KG1 (cell line): Measurements from ENCODE around the gene DIP2C.
"Not testable (repeated sequence)": the region's sequence is repeated elsewhere in the genome, so short reads cannot be mapped to it uniquely, and the experiment has no call there.

ENCODE experiments used
- DNase-seq: peaks from one replicate; lab custom pipeline; 2025; lab: John Stamatoyannopoulos, UW

DIP2C gene

DNA sequence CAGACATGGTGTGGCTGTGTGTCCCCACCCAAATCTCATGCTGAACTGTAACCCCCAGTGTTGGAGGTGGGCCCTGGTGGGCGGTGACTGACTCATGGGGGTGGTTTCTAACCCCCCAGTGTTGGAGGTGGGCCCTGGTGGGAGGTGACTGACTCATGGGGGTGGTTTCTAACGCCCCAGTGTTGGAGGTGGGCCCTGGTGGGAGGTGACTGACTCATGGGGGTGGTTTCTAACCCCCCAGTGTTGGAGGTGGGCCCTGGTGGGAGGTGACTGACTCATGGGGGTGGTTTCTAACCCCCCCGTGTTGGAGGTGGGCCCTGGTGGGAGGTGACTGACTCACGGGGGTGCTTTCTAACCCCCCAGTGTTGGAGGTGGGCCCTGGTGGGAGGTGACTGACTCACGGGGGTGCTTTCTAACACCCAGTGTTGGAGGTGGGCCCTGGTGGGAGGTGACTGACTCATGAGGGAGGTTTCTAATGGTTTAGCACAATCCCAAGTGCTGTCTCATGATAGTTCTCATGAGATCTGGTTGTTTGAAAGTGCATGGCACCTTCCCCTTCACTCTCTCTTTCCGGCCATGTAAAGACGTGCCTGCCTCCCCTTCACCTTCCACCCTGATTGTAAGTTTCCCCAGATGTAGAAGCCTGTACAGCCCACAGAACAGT, 78.7 kb downstream of the DIP2C start:
- DNase-seq, result not testable (repeated sequence)

DNA sequence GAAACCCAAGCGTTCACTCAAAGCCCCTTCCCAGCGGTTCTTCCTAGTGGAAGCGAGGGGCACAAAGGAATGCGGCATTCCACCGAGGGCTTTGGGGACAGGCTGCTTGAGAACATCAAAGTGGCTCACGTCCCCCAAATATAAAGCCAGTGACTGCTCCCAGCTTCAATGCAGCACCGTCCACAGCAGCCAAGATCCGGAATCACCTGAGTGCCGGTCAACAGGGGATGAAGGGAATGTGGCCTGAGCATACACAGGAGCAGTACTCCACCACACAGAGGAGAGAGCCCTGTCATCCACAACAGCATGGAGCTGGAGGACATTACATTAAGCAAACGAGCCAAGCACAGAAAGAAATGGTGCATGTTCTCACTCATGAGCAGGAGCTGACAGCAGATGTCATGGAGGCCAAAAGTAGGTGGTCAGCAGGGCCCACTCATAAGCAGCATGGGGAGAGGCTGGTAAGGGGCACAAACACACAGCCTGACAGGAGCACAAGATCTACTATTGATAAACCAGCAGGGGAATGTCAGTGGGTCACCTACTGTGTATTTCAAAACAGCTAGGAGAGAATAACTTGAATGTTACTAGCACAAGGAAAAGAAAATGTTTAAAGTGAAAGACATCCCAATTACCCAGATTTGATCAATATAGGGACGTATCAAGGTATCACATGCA, 79.5 kb downstream of the DIP2C start:
- no peak for DNase-seq

- DNase-seq, result no peak
These were observed 80.2 kb downstream of the DIP2C start for GRCh38 chr10:609262-609658.

- no peak for DNase-seq
These were observed 80.9 kb downstream of the DIP2C start for GRCh38 chr10:608331-609261.

DNA sequence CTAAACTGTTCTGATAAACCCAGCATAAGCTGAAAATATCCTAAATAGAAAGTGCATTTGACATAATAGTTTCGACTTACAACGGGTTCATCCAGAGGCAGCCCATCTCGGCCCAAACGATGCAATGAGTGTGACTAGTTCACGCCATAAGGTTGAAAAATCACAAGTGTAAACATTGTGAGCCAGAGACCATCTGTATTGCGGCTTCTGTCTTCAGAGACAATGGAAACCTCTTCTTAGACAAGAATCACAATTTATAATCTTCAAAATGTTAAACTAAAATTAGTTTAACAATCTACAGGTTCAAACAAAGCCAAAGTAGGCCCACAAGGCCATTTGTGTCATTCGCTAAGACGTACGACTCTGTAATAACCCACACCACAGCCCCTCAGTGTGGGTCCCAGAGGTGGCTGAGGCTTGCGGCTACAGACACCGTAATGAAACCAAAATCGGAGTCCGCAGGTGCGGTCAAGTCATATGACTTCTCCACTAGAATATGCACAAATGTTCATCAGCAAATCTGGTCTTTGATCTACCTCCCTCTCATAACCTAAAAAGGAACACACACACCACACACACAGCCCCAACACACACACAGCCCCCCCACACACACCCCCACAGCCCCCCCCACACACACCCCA, 81.8 kb downstream of the DIP2C start:
- no peak for DNase-seq

DNA sequence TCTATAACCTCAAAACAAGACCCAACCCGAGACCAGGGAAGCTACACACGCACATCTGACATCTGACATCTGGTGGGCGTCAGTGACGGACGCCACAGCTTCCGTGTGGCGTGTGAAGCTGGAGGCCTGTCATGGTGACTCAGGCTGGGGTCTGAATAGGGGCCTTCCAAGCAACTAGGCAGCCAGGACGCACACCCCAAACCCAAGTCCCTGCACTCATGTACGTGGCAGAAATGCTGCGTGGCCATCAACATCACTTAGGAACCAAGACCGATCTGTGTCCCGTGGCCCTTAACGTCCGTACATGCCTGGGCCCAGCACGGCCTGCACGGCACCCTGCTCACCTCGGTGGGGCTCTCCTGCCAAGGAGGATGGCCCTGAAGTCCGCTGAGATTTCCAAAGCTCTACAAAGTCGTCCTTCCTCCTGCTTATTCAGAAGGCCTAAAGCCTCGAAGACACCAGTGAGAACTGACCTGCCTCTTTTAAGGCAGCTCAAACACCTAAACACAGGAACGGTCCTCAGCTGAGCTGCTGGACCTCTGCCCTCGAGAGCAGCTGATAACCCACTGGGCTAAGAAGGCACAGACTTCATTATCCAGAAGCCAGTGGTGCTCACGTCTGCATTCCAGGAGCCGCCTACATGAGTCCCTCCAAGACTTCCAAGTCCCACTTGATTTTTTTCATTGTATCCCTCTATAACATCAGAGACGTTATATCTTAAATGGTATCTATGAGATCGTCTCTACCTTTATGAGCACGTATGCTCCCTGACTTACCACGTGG, 82.5 kb downstream of the DIP2C start:
- DNase-seq, result no peak

- no peak for DNase-seq
These were observed 83.7 kb downstream of the DIP2C start for GRCh38 chr10:605632-606325.

DNA sequence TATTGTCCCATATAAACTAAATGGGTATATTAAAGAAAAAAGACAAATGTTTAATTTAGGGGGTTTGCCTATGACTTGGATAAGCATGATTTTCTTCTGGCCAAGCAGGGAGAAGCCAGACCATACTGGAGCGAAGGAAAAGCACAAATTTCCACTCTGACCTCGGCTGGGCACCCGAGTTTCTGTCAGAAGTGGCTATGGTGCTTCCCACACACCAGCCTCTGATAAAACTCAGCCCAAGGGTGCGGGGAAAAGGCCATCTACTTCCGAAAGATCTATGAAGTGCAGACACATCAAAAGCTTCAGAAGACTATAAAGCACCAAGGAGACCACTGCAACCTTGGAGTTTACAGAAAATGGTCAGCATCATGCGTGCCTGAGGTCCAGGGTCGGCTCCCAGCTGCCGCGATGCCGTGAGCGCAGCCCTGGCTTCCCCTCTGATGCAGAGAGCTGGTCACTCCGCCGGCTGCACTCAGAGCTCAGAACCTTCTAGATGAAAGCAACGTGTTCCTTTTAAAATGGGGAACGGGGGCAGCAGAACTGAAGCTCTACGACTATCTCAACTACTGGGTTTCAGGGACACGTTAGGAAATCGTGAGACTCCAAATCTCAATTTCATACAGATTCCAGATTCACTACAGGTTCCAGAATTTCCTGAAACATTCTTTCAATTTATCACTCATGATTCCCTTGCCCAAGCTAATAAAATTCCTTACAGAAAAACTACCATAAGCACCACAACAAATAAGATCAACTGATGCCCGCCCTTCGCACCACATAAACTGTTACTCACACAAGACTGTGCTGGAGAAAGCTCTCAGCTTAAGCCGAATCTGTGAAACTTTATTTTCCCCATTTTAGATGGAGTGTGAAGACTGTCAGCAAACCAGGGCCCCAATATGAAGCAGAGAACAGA, 84.5 kb downstream of the DIP2C start:
- DNase-seq, result no peak

GRCh38 chr10:603745-604144, 85.7 kb downstream of the DIP2C start:
- no peak for DNase-seq

DNA sequence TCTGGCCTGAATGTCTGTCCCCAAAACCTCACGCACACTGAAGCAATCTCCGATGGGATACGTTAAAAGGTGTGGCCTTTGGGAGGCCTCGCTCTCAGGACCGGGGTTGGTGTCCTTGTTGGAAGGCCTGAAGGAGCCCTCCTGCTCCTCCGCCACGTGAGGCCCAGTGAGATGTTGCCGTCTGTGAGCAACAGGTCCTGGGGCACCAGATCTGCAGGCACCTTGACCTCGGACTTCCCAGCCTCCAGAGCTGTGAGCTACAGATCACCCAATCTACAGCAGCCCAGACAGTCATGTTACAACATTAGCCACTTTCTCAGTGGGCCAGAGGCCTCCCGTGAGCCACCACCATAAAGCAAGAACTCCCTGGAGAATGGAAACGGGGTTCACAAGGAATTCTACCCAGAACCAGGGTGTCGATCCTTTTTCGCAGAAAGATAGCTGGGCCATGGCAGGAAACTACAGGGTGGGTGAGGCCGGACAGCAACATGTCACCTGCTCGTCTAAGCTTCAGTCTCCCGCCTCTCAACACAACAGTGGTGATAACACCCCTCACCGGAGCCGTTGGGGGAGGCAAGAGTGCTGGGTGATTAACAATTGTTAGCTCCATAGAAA, 87.0 kb downstream of the DIP2C start:
- no peak for DNase-seq

DNA sequence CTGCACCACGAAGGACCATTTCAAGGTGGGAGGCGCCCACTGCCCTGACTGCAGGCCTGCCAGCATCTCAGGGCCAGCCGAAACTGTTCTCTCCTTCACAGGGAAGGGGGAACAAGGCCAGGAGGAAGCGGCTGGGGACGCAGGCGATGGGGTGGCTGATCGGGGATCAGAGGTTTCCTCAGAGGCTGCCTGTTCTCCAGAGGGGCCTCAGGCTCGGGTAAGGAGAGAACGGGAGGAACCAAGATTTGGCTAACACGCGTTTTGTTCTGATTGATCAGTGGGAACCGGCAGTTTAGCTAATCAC, 87.9 kb downstream of the DIP2C start:
- DNase-seq, result no peak

DNA sequence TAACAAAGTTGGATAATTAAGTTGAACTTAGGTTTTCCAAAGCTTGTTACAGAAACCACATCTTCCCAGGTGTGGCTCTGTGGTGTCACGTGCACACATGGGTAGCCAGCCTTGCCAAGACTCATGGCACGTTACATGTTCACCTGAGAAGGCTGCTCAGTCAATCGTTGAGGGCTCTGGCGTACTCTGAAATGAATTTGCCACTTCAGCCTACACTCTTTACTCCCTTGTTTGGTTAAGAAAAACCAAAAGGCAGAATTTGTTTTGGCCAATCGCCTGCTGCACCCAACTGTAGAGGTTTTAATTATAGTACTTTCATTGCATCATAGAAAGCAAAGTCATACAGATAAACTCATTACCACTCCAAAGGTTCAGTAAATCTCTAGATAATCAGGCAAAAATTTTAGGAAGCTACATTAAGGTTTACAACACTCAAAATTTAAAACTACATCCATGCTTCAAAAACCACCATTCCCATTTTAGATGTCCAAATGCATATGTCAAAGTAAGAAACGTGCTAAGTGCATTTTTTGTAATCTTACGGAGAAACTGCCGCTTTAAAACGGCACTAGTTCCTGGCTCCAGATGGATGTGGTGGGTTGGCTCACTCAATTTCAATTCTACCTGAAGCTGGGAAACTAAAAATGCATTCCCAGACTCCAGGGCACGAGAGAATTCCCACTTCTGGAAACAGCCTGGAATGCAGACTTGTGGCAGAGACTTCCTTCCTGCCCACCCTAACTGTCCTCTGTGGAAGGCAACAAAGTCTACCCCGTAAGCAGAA, 88.4 kb downstream of the DIP2C start:
- DNase-seq, result no peak

- no peak for DNase-seq
These were observed 89.2 kb downstream of the DIP2C start for GRCh38 chr10:600234-600633.

DNA sequence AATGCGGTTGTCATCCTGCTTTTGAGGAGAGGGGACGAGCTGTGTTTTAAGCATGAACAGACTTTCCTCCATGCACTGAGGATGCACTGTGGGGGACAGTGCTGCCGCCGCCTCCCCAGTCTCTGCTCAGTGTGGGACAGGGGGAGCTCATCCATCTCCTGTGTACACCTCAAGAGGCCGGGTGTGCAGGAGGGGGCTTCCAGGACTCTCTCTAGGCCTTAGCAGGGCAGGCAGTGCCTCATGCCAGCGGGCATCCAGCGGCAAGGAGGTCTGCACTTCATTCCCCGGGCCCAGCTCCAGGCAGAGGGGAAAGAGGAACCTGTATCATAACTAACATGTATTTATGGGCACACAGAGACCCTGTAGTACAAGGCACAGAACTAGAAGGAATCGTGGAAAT, 89.7 kb downstream of the DIP2C start:
- no peak for DNase-seq

GRCh38 chr10:598415-599170, 90.9 kb downstream of the DIP2C start:
- no peak for DNase-seq

- DNase-seq, result no peak
These were observed 91.5 kb downstream of the DIP2C start for GRCh38 chr10:597976-598375.

DNA sequence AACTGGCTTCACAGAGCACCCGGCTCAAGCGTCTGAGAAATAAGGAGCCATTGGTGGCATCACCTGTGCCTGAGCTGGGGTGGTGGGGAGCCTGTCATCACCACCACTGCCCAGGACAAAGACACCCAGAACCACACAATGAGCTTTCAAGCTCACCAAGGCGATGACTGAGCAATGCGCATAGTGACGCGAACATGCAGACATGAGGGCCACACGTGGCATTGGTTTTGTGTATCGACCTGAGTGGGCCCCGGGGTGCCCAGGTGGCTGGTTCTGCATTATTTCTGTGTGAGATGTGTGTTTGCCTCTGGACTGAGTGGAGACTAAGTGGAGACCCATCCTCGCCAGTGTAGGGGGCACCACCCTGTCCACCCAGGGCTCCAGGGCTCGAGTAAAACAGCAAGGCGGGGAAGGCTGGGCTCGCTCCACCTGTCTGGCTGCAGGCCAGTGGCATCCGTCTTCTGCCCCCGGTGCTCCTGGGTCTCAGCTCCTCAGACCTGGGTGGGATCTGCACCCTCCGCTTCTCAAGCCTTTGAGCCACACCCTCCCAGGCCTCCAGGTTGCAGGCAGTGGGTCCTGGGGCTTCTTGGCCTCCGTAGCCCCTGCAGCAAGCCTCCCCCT, 92.6 kb downstream of the DIP2C start:
- DNase-seq, result no peak

GRCh38 chr10:596131-596530, 93.3 kb downstream of the DIP2C start:
- not testable (repeated sequence) for DNase-seq
